Neural cell (in vitro differentiated cells): ENCODE data around the gene MOBP. TPM values are rescaled to one million over a fixed set of nuclear protein-coding genes. Genes with fewer than 3 reads are reported as not detected.

Experiments used
- H2AFZ ChIP-seq: fragments of 200-600, 300-800 bp; sonication (generic), shearing (Covaris generic); 2 replicates; pipeline ENCODE4 v1.6.0; 2014; ENCODE audit warnings: low read depth, mild to moderate bottlenecking, antibody characterized with exemption, low read length, moderate library complexity
- H3F3A ChIP-seq: fragments of 200-600 bp; shearing (Covaris generic); 2 replicates; pipeline ENCODE4 v1.6.1; 2016; ENCODE audit warnings: mild to moderate bottlenecking, moderate library complexity, mixed read lengths, antibody characterized with exemption, low read length; ENCODE audit not compliant: insufficient read depth, poor library complexity, severe bottlenecking
- H3K27ac ChIP-seq: fragments of 200-600, 300-800 bp; sonication (generic), shearing (Covaris generic); 2 replicates; pipeline ENCODE4 v1.5.1; 2014; ENCODE audit warnings: mild to moderate bottlenecking, low read length, moderate library complexity
- H3K27me3 ChIP-seq: fragments of 300-800, 200-600 bp; sonication (generic), shearing (Covaris generic); 2 replicates; pipeline ENCODE4 v1.6.0; 2014; ENCODE audit warnings: mild to moderate bottlenecking, low read depth, low read length, moderate library complexity; ENCODE audit not compliant: insufficient read depth
- H3K36me3 ChIP-seq: fragments of 300-800, 200-600 bp; sonication (generic), shearing (Covaris generic); 2 replicates; pipeline ENCODE4 v1.5.1; 2014; ENCODE audit warnings: mild to moderate bottlenecking, antibody characterized with exemption, low read length, moderate library complexity; ENCODE audit not compliant: insufficient read depth
- H3K4me2 ChIP-seq: fragments of 300-800, 200-600 bp; sonication (generic), shearing (Covaris generic); 2 replicates; pipeline ENCODE4 v1.6.0; 2014; ENCODE audit warnings: mild to moderate bottlenecking, low read length
- H3K4me3 ChIP-seq: fragments of 300-800, 200-600 bp; sonication (generic), shearing (Covaris generic); 2 replicates; pipeline ENCODE4 v1.5.1; 2014; ENCODE audit warnings: mild to moderate bottlenecking, low read length, moderate library complexity
- H3K79me2 ChIP-seq: fragments of 200-600 bp; shearing (Covaris generic); replicated peaks from 2 replicates; pipeline ENCODE4 v1.6.0; 2014; ENCODE audit warnings: mild to moderate bottlenecking, low read length, moderate library complexity; ENCODE audit not compliant: insufficient read depth
- H3K9ac ChIP-seq: fragments of 300-800, 200-600 bp; sonication (generic), shearing (Covaris generic); 2 replicates; pipeline ENCODE4 v1.6.1; 2016; ENCODE audit warnings: mild to moderate bottlenecking, low read length, mixed read lengths
- H3K9me2 ChIP-seq: fragments of 200-600 bp; shearing (Covaris generic); 2 replicates; pipeline ENCODE4 v1.6.1; 2016; ENCODE audit warnings: mild to moderate bottlenecking, low read length, mixed read lengths; ENCODE audit not compliant: insufficient read depth
- H3K9me3 ChIP-seq: fragments of 200-600, 300-800 bp; sonication (generic), shearing (Covaris generic); 2 replicates; pipeline ENCODE4 v1.6.1; 2016; ENCODE audit warnings: mild to moderate bottlenecking, mixed run types, low read length, moderate library complexity, mixed read lengths
- H4K20me1 ChIP-seq: fragments of 200-600 bp; shearing (Covaris generic); 2 replicates; pipeline ENCODE4 v1.6.1; 2016; ENCODE audit warnings: mild to moderate bottlenecking, mixed run types; ENCODE audit not compliant: insufficient read depth
- EP300 ChIP-seq: fragments of 450-650 bp; conservative IDR thresholded peaks from 2 replicates; pipeline ENCODE4 v1.6.1; 2014; ENCODE audit warnings: antibody characterized with exemption, mild to moderate bottlenecking, moderate library complexity; ENCODE audit not compliant: poor library complexity, severe bottlenecking
- EZH2 ChIP-seq: fragments of 200-600, 300-800 bp; shearing (Covaris generic), sonication (generic); IDR thresholded peaks from 2 replicates; pipeline ENCODE4 v1.6.1; 2014; ENCODE audit warnings: antibody characterized with exemption, low read length, borderline replicate concordance, mild to moderate bottlenecking; ENCODE audit not compliant: insufficient read depth, poor library complexity, severe bottlenecking
- MXI1 ChIP-seq: fragments of 450-650 bp; conservative IDR thresholded peaks from 2 replicates; pipeline ENCODE4 v1.6.1; 2014; ENCODE audit warnings: antibody characterized with exemption, mild to moderate bottlenecking; ENCODE audit not compliant: poor library complexity, severe bottlenecking
- POLR2AphosphoS5 ChIP-seq: IDR thresholded peaks from 2 replicates; pipeline ENCODE4 v1.6.1; 2012
- RAD21 ChIP-seq: fragments of 450-650 bp; conservative IDR thresholded peaks from 2 replicates; pipeline ENCODE4 v1.6.1; 2014; ENCODE audit warnings: antibody characterized with exemption, mild to moderate bottlenecking, moderate library complexity
- SMC3 ChIP-seq: fragments of 450-650 bp; conservative IDR thresholded peaks from 2 replicates; pipeline ENCODE4 v1.6.1; 2014; ENCODE audit warnings: antibody characterized with exemption, mild to moderate bottlenecking, moderate library complexity; ENCODE audit not compliant: poor library complexity
- TAF1 ChIP-seq: IDR thresholded peaks from 2 replicates; pipeline ENCODE4 v1.6.1; 2012; ENCODE audit warnings: low read depth
- polyA plus RNA-seq: library from polyadenylated mRNA; depleted of rRNA; stranded (reverse); fragments of >200 nt; gene quantifications from 2 replicates; pipeline ENCODE4 v1.2.3, GENCODE V29; 2014
- TF ChIP-seq, protein P1 (sequence below): fragments of 450-650 bp; IDR thresholded peaks from 2 replicates; pipeline ENCODE4 v1.5.1; 2014; ENCODE audit warnings: antibody characterized with exemption, mild to moderate bottlenecking, moderate library complexity; ENCODE audit not compliant: poor library complexity, severe bottlenecking
- TF ChIP-seq, protein P2 (sequence below): IDR thresholded peaks from 2 replicates; pipeline ENCODE4 v1.6.1; 2012; ENCODE audit warnings: borderline replicate concordance

The MOBP gene
- polyA plus RNA-seq, 1 donor from 2014 or later, result not detected

DNA sequence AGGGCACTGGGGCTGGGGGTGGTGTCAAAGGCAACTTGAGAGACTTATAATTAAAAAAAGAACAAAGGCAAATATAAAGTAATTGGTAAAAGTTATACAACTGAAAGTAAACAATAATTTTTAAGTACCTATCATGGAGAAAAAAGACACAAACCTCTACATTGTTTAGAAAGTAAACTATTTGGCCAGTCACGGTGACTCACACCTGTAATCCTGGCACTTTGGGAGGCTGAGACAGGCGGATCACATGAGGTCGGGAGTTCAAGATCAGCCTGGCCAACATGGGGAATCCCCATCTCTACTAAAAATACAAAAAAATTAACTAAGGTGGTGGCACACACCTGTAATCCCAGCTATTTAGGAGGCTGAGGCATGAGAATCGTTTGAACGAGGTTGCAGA is 35.1 kb upstream of the MOBP start:
- no peak overlapping the region for H3K4me3 ChIP-seq

DNA sequence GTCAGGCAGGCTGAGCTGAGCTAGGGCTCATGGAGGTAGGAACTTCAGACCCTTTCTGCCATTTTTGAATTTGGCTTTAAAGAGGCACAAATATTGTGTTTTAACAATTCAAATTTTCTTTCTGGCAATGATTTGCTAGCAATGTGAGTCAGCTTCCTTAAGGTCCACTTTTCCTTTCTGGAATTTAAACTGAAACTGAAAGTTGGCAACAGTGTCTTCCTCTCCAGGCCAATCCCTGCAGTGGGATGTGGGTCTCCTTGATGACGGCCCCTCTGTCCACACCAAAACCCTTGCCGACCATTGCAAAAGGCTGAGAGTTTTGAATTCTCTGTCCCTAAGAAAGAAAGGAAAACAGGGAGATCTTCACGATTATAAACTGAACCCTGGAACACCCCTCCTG is 33.8 kb upstream of the MOBP start:
- H3K79me2 ChIP-seq, result no peaks in the 10 kb centered on the region
- no peak overlapping the region for H3K9ac ChIP-seq
- H4K20me1 ChIP-seq, result no peaks in the 10 kb centered on the region
- H3K4me2 ChIP-seq, result no peak overlapping the region
- H3K9me3 ChIP-seq, result no peaks in the 10 kb centered on the region
- H3K27ac ChIP-seq, result no peak overlapping the region
- H3K27me3 ChIP-seq, result no peaks in the 10 kb centered on the region
- H2AFZ ChIP-seq, result no peak overlapping the region
- H3K36me3 ChIP-seq, result no peaks in the 10 kb centered on the region
- TF ChIP-seq, protein P1, sequence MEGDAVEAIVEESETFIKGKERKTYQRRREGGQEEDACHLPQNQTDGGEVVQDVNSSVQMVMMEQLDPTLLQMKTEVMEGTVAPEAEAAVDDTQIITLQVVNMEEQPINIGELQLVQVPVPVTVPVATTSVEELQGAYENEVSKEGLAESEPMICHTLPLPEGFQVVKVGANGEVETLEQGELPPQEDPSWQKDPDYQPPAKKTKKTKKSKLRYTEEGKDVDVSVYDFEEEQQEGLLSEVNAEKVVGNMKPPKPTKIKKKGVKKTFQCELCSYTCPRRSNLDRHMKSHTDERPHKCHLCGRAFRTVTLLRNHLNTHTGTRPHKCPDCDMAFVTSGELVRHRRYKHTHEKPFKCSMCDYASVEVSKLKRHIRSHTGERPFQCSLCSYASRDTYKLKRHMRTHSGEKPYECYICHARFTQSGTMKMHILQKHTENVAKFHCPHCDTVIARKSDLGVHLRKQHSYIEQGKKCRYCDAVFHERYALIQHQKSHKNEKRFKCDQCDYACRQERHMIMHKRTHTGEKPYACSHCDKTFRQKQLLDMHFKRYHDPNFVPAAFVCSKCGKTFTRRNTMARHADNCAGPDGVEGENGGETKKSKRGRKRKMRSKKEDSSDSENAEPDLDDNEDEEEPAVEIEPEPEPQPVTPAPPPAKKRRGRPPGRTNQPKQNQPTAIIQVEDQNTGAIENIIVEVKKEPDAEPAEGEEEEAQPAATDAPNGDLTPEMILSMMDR, result no peak
- TF ChIP-seq SMC3 (no peak), RAD21 (no peak), MXI1 (no peak), EZH2 (no peak), TAF1 (no peak), POLR2AphosphoS5 (no peak), EP300 (no peak)
- TF ChIP-seq, protein P2, sequence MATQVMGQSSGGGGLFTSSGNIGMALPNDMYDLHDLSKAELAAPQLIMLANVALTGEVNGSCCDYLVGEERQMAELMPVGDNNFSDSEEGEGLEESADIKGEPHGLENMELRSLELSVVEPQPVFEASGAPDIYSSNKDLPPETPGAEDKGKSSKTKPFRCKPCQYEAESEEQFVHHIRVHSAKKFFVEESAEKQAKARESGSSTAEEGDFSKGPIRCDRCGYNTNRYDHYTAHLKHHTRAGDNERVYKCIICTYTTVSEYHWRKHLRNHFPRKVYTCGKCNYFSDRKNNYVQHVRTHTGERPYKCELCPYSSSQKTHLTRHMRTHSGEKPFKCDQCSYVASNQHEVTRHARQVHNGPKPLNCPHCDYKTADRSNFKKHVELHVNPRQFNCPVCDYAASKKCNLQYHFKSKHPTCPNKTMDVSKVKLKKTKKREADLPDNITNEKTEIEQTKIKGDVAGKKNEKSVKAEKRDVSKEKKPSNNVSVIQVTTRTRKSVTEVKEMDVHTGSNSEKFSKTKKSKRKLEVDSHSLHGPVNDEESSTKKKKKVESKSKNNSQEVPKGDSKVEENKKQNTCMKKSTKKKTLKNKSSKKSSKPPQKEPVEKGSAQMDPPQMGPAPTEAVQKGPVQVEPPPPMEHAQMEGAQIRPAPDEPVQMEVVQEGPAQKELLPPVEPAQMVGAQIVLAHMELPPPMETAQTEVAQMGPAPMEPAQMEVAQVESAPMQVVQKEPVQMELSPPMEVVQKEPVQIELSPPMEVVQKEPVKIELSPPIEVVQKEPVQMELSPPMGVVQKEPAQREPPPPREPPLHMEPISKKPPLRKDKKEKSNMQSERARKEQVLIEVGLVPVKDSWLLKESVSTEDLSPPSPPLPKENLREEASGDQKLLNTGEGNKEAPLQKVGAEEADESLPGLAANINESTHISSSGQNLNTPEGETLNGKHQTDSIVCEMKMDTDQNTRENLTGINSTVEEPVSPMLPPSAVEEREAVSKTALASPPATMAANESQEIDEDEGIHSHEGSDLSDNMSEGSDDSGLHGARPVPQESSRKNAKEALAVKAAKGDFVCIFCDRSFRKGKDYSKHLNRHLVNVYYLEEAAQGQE, result no peak
- no peak overlapping the region for H3K4me3 ChIP-seq
- no peaks in the 10 kb centered on the region for H3F3A ChIP-seq
- no peaks in the 10 kb centered on the region for H3K9me2 ChIP-seq

More for the DNA sequence above, 35.1 kb upstream of the MOBP start:
- H3K79me2 ChIP-seq, result no peaks in the 10 kb centered on the region
- no peaks in the 10 kb centered on the region for H3K9me3 ChIP-seq
- H3F3A ChIP-seq, result no peaks in the 10 kb centered on the region
- no peak overlapping the region for H3K4me2 ChIP-seq
- TF ChIP-seq SMC3, result no peak
- TF ChIP-seq POLR2AphosphoS5, result no peak
- TF ChIP-seq MXI1, result no peak
- TF ChIP-seq, protein P1, result no peak
- no peak for TF ChIP-seq RAD21
- TF ChIP-seq, protein P2, result no peak
- no peak for TF ChIP-seq TAF1
- no peak for TF ChIP-seq EP300
- no peak for TF ChIP-seq EZH2
- H4K20me1 ChIP-seq, result no peaks in the 10 kb centered on the region
- H3K36me3 ChIP-seq, result no peaks in the 10 kb centered on the region
- H3K27me3 ChIP-seq, result no peaks in the 10 kb centered on the region
- H3K9me2 ChIP-seq, result no peaks in the 10 kb centered on the region
- no peak overlapping the region for H3K27ac ChIP-seq
- H3K9ac ChIP-seq, result no peak overlapping the region
- no peak overlapping the region for H2AFZ ChIP-seq
